DMS 273 (cell line): ENCODE data around the gene LPO.

Source experiments
- DNase-seq: peaks from one replicate; lab custom pipeline; 2025; ENCODE audit not compliant: unreplicated experiment; lab: John Stamatoyannopoulos, UW

Gene LPO

GRCh38 chr17:58228679-58229078, 9.7 kb upstream of the LPO start:
- no peak for DNase-seq

GRCh38 chr17:58229384-58229783, 9.0 kb upstream of the LPO start:
- no peak for DNase-seq

DNA sequence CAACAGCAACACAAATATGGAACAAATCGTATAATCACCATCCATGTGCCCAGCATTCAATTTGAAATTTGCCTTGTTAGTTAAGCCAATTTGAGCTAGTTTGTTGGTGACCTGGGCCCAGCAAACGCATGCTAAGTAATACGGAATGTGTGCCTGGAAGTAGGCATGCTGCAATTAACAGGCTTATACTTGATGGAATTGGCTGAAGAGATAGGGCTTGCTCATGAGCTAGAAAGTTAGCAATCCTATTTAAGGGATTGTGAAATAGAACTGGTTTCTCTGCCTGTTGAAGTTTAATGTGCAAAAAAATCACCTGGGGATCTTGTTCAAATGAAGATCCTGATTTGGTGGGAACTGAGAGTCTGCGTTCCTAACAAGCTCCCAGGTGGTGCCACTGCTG, 8.5 kb upstream of the LPO start:
- DNase-seq = no peak

DNA sequence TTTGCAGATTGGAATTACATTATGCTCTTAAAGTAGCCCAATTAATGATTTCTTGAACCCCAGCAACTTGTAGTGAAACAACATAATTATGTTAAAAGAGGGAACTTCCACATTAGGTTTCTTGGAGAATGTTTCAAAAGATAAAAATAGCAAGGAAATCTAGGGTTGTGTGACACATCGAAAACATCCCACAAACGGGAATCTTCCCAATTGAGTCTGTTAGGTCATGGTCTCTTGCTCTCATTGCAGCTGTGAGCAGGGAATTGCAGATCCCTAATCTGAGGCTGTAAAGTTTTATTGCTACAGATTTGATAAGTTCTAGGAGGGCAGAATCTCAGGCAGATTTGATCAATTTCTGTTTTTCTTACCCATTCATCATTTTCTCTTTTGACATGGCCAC, 6.7 kb upstream of the LPO start:
- DNase-seq = no peak

- no peak for DNase-seq
These were observed 5.7 kb upstream of the LPO start for GRCh38 chr17:58232707-58233156.

DNA sequence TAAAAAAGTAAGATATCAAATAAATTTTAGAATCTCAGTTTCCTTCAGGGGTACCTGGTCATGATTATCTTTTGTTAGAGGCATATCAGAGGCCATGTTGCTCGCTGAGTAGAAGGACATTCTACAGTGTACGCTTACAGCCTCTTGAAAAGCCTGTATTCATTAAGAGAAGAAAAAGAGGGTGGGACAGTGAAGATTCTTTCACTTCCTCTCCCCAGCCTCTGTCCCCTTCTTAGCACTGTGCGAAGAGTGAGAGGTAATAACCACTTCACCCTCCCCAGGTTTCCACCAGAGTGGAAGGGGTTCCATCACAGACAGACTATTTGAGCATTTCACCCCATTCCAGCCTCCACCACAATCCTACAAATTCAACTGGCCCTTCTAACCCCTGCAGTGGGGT, 4.8 kb upstream of the LPO start:
- no peak for DNase-seq

DNA sequence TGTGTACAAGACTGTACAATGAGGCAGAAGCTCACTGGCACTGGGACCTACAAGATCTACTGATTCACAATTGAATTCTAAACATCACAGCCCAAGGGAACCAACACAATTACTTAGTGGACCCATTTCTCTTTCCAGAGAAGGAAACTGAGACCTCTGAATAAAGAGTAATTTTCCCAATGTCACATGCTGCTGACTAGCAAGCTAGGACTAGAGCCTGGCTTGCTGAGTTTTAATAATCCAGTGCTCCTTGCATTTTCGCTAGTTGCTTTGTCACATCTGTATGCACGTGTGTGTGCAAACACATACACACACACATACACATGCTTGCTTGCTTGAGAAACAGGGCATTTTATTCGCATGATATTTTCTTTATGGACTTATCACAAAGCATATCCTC, 3.9 kb upstream of the LPO start:
- no peak for DNase-seq

DNA sequence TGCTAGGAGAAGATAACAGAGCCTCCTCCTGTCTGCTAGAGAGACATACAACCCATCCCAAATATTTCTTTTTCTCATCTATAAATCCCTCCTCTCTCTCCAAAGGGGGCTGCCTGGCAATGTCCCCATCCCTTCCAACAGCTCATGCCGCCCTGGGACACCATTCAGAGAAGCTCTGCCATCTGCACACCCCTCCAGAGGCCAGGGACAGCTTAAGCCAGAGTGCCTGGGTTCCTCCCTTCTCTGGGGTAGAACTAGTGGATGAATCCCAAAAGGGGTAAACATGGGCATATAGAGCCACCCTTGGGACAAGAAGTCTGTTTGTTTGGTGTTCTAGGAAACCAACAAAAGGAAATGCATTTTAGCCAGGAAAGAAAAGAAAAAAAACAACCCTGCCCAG, 2.6 kb upstream of the LPO start:
- DNase-seq = no peak

- no peak for DNase-seq
These were observed 2.0 kb upstream of the LPO start for GRCh38 chr17:58236394-58236793.

GRCh38 chr17:58239987-58240386, 1.6 kb downstream of the LPO start:
- no peak for DNase-seq

DNA sequence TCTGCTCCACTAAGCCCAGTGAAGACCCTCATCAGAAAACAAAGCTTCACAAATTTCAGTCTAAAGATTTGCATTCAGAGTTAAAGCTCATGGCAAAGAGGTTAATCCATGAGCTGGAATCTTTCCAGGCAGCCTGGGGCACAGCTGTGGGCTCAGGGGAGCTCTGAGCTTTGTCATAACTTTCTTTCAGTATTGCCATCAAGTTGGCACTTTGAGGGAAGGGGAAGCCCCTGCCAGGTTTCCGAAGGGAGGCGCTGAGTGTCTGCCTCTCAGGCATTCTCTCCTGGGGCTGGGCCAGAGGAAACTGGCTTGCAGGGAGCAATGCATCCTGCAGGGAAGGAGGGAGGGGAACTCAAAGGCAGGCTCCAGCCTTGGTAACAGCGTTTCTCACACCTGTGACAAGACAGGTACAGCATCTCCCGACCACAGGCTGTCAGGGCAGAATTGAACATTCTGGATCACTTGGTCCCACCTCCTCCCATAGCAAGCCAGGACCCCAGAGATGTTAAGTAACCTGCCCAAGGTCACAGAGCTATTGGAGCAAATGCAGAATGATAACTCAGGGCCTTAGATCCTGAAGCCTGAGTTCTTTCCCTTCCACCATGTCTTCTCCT, 3.9 kb downstream of the LPO start:
- DNase-seq = peak; percentile 29

DNA sequence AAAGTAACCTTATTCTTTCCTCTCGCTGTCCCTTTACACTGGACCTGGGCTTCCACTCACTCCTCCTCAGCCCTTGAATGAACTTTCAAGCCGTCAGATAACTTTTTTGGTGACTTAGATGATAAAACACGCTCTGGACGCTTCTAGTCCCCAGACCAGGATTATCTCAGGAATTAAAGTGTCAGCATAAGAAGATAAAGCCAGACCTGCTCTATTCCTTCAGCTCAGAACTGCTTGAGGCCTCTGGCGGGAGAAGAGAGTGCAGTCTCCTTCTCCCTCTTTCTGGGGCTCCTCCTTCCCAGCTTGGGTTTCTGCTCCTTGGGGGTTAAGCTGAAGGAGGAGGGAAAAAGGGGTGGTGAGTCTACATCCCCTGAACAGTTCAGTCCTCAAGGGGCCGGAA, 6.6 kb downstream of the LPO start:
- DNase-seq = no peak

DNA sequence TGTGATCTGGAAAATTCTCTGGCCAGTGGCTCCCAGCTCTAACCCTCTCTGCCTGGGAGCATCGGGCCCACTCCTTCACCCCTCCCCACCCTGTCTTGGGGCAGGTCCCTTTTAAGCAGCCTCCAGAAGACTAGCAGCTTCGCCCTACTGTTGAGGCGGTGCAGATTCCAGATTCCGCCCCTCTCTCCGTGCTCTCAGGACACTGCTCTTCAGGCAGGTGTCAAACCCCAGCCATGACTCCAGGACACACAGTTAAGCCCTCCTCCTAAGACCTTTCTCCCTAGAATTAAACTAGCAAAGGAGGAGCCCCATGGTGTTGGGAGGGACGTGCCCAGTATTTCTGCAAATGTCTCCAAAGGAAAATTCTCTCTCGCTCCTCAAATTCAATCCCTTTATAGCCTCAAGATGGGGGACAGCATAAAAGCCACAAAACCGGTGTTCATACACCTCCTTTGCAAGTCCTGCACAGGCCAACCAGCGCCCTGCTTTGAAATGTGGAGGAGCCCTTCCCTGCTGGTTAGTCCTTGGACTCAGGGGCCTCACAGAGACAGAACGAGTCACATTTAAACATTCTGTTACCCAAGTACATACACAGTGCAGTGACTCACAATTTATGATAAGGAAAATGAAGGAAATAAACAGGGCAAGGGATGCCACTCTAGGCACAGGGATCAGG, 7.2 kb downstream of the LPO start:
- no peak for DNase-seq

DNA sequence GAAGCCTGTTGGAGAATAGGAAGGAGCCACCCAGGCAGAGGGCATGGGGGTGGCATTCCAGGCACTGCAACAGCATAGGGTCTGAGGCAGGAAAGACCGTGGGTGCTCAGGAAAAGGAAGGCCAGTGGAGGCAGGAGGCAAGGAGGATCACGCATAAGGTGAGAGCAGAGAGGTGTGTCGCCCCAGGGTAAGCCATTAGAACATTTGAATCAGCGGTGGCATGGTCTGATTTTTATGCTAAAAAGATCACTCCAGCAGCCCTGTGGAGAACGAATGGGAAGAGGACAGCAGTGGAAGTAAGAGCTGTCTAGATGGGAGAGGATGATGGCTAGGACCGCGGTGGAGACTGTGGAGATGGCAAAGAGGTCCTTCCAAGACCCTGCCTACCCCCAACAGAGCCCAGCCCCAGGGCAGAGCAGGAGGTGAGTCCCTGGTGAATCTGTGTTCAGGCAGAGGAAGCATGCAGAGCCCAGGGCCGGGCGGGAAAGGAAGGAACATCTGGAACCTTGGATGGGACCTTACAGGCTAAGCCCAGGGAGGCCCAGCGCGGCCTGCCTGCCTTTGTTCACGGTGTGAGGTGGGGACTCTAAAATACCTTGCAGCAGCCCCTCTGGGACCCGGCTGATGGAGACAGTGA, 7.8 kb downstream of the LPO start:
- DNase-seq = no peak

DNA sequence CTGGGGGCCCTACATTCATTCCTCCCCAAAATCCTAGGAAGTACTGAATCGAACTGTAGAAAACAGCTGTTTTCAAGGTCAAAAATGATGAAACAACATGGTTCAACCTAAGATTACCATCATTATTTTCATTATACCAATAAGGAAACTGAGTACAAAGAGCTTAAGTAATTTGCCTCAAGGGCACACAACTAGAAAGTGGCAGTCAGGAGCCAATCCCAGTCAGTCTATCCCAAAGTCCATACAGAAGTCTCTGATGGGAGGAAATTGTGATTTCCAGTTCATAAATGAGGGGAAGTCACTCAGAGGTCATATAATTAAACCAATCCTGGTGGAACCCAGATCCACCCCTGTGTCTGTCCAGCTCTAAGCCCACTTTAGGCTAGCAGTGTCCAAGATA, 8.4 kb downstream of the LPO start:
- no peak for DNase-seq

DNA sequence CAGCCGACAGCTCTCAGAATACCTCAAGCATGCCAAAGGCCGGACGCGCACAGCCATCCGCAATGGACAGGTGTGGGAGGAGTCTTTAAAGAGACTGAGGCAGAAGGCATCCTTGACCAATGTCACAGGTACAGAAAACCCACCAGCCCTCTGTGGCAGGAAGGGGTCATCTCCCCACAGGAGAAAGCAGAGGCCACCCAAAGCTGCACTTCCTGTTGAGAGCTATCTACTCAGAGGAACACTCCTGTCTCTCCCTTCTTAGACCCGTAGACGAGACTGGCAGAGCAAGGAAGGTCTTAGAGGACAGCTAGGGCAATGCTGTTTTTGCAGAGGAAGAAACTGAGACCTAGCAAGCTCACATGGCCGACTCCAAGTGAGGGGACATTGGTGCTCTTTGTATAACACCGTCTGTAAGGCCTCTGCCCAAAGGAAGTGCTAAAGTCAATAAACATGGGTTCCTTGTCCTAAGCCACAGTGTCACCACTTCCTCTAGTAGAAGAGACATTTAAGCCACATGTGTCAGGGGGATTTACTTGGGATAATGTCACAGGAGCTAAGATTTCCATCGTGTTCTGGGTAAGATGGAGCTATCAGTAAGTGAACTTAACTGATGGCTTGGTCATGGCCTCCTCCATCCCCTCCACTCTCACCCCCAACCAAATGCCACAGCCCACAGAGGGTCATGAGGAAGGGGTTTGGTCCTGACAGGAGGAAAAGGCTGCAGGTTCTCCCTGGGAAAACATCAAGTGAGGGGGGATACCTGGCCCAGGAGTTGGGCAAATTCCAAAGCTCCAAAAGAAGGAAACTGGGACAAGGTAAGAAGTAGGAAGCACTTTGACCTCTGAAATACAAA, 9.4 kb downstream of the LPO start:
- no peak for DNase-seq

- peak; percentile 38 for DNase-seq
These were observed 10.5 kb downstream of the LPO start for GRCh38 chr17:58248955-58249269.

GRCh38 chr17:58249270-58250133, 11.1 kb downstream of the LPO start:
- peak; percentile 87 for DNase-seq

DNA sequence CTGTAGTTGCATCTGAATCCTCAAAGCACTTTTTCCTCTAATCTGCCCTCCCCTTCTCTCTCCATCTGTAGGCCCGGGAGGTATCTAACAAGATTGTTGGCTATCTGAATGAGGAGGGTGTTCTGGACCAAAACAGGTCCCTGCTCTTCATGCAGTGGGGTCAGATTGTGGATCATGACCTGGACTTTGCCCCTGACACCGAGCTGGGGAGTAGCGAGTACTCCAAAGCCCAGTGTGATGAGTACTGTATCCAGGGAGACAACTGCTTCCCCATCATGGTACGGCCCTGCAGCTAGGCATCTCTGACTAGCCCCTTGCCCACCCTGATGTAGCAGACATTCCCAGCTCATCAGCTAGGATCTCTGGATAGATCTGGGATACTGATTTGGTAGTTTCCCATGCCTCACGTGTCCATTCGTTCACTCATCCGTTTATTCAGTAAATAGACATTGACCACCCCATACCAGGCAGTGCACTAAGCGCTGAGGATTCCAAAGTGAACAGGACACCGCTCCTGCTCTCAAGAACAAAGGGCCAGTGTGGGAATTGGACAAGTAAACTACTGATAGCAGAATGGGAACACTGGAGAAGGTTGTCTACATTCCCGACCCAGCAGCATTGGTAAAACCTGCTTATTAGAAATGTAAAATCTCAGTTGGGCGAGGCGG, 12.1 kb downstream of the LPO start:
- DNase-seq = peak; percentile 48

DNA sequence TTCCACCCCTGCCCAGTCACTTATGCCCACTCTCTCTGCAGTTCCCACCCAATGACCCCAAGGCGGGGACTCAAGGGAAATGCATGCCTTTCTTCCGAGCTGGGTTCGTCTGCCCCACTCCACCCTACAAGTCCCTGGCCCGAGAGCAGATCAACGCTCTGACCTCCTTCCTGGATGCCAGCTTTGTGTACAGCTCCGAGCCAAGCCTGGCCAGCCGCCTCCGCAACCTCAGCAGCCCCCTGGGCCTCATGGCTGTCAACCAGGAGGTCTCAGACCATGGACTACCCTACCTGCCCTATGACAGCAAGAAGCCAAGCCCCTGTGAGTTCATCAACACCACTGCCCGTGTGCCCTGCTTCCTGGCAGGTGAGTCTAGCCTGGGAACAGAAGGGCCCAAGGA, 13.8 kb downstream of the LPO start:
- DNase-seq = no peak
